HepG2 (cell line): ENCODE measurements around the gene ELOVL6. TPM values are rescaled to one million over a fixed set of nuclear protein-coding genes. Genes with fewer than 3 reads are reported as not detected.

ENCODE experiments used
- AGO2 ChIP-seq: fragments of 200-400 bp; formaldehyde crosslinking; optimal IDR thresholded peaks from 2 replicates; pipeline ENCODE3; 2017; ENCODE audit warnings: mild to moderate bottlenecking, low read depth, low read length, moderate library complexity
- BRF2 ChIP-seq: sonication (generic); formaldehyde crosslinking; IDR thresholded peaks from 2 replicates; pipeline ENCODE4 v1.8.1; 2022; ENCODE audit warnings: mild to moderate bottlenecking, missing genetic modification reagents
- KIAA2018 ChIP-seq: sonication (generic); formaldehyde crosslinking; IDR thresholded peaks from 2 replicates; pipeline ENCODE4 v1.5.0; 2020; ENCODE audit warnings: mild to moderate bottlenecking, missing genetic modification reagents, borderline replicate concordance
- PHF8 ChIP-seq: sonication (generic); formaldehyde crosslinking; IDR thresholded peaks from 2 replicates; pipeline ENCODE4 v1.5.0; 2020; ENCODE audit warnings: missing genetic modification reagents
- SAFB2 ChIP-seq: sonication (generic); formaldehyde crosslinking; IDR thresholded peaks from 2 replicates; pipeline ENCODE4 v1.5.1; 2020; ENCODE audit warnings: missing genetic modification reagents, low read depth, mild to moderate bottlenecking, borderline replicate concordance
- TAF15 ChIP-seq: fragments of 200-400 bp; formaldehyde crosslinking; IDR thresholded peaks from one replicate; pipeline ENCODE4 v1.6.1; 2018; ENCODE audit warnings: mild to moderate bottlenecking, low read depth, low read length; ENCODE audit not compliant: poor library complexity, severe bottlenecking
- ZNF263 ChIP-seq: sonication (generic); formaldehyde crosslinking; IDR thresholded peaks from 2 replicates; pipeline ENCODE4 v1.4.0; 2020; ENCODE audit warnings: missing genetic modification reagents
- ZNF598 ChIP-seq: sonication (generic); formaldehyde crosslinking; IDR thresholded peaks from 2 replicates; pipeline ENCODE4 v1.5.1; 2020; ENCODE audit warnings: mild to moderate bottlenecking, missing genetic modification reagents, borderline replicate concordance
- ZNF644 ChIP-seq: IDR thresholded peaks from 2 replicates; pipeline ENCODE4 v1.6.1; 2016; ENCODE audit warnings: low read depth
- ZNF674 ChIP-seq: sonication (generic); formaldehyde crosslinking; IDR thresholded peaks from 2 replicates; pipeline ENCODE4 v1.5.0; 2020; ENCODE audit warnings: low read depth, mild to moderate bottlenecking, missing genetic modification reagents
- ZNF737 ChIP-seq: sonication (generic); formaldehyde crosslinking; IDR thresholded peaks from 2 replicates; pipeline ENCODE4 v1.5.0; 2020; ENCODE audit warnings: missing genetic modification reagents, mild to moderate bottlenecking, borderline replicate concordance
- ZNF777 ChIP-seq: sonication (generic); formaldehyde crosslinking; IDR thresholded peaks from 2 replicates; pipeline ENCODE4 v1.4.0; 2020; ENCODE audit warnings: missing genetic modification reagents
- ZNF781 ChIP-seq: sonication (generic); formaldehyde crosslinking; IDR thresholded peaks from 2 replicates; pipeline ENCODE4 v1.5.1; 2020; ENCODE audit warnings: borderline replicate concordance, mild to moderate bottlenecking, missing genetic modification reagents; ENCODE audit errors: not compliant biosample characterization
- polyA plus RNA-seq, 8 experiments: library from polyadenylated mRNA; depleted of rRNA in 3 of 8; stranded (reverse) in 7 of 8; unstranded in 1 of 8; fragments of >200 nt; fragmentation: Illumina TruSeq in 4 of 8; extraction: Trizol in 4 of 8; gene quantifications; 2 replicates each; pipeline versions ENCODE4 v1.2.1 to v1.2.3, GENCODE V29; 2011 to 2016; ENCODE audit warnings: low read depth in 4 of 8, missing spikeins in 1 of 8, mixed read lengths in 1 of 8; ENCODE audit not compliant: insufficient read depth in 1 of 8
- total RNA-seq, 5 experiments: library from RNA; depleted of rRNA; stranded (reverse); fragments of >200 nt; fragmentation: Illumina TruSeq; extraction: Trizol; gene quantifications; 2 replicates each; pipeline ENCODE4 v1.2.3, GENCODE V29; 2016; ENCODE audit warnings: low read depth in 1 of 5
- TF ChIP-seq, protein P1 (sequence below), 2 experiments: fragments of 450-650 bp in 1 of 2; sonication (generic) in 1 of 2; formaldehyde crosslinking; IDR thresholded peaks; 2 replicates each; pipeline versions ENCODE4 v1.5.0 to v1.8.0; 2020 to 2022; ENCODE audit warnings: mild to moderate bottlenecking in 1 of 2, missing genetic modification reagents in 1 of 2
- TF ChIP-seq, protein P2 (sequence below): sonication (generic); formaldehyde crosslinking; IDR thresholded peaks from 2 replicates; pipeline ENCODE4 v1.4.0; 2020; ENCODE audit warnings: missing genetic modification reagents, mild to moderate bottlenecking, borderline replicate concordance

The ELOVL6 gene
- total and polyA plus RNA-seq, 2 of the 13 experiments (the other 11 are each of a cell fraction or from before 2014, with no cell fraction given), result 14.1 to 23.2 TPM

DNA sequence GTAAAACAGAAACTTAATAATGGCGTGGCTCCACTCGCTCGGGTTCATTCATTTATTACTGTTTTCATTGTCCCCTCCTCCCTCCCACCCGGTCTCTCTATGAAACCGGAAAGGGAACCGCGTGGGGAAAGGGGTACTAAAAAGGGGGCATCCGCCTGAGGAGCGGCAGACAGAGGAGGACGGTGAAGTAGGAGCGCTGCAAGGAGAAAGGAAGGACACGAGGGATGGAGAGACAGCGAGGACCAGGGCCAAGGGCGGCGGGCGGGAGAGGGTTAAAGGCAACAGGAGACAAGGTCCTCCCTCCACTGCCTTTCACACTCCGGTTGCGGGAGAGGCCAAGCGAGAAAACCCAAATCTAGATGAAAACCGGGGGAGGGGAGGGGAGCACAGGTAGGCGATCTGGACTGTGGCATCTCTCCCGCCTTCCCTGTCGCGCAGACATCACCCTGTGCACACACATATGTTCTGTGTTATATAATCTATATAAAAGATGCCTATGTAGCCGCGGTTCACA lies 829 bp downstream of the ELOVL6 start (continued):
- TF ChIP-seq AGO2, result no peak
- TF ChIP-seq ZNF263 (CRISPR knock-in tag), result peak; percentile 90
- no peak for TF ChIP-seq ZNF644
- no peak for TF ChIP-seq ZNF777 (CRISPR knock-in tag)
- TF ChIP-seq ZNF598 (CRISPR knock-in tag), result no peak
- TF ChIP-seq PHF8, result no peak
- TF ChIP-seq ZNF674, result no peak
- TF ChIP-seq, protein P1, sequence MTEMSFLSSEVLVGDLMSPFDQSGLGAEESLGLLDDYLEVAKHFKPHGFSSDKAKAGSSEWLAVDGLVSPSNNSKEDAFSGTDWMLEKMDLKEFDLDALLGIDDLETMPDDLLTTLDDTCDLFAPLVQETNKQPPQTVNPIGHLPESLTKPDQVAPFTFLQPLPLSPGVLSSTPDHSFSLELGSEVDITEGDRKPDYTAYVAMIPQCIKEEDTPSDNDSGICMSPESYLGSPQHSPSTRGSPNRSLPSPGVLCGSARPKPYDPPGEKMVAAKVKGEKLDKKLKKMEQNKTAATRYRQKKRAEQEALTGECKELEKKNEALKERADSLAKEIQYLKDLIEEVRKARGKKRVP (CRISPR knock-in tag; IDR thresholded peaks at IDR 0.05), result no peak
- TF ChIP-seq, protein P2, sequence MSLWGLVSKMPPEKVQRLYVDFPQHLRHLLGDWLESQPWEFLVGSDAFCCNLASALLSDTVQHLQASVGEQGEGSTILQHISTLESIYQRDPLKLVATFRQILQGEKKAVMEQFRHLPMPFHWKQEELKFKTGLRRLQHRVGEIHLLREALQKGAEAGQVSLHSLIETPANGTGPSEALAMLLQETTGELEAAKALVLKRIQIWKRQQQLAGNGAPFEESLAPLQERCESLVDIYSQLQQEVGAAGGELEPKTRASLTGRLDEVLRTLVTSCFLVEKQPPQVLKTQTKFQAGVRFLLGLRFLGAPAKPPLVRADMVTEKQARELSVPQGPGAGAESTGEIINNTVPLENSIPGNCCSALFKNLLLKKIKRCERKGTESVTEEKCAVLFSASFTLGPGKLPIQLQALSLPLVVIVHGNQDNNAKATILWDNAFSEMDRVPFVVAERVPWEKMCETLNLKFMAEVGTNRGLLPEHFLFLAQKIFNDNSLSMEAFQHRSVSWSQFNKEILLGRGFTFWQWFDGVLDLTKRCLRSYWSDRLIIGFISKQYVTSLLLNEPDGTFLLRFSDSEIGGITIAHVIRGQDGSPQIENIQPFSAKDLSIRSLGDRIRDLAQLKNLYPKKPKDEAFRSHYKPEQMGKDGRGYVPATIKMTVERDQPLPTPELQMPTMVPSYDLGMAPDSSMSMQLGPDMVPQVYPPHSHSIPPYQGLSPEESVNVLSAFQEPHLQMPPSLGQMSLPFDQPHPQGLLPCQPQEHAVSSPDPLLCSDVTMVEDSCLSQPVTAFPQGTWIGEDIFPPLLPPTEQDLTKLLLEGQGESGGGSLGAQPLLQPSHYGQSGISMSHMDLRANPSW, result no peak
- no peak for TF ChIP-seq KIAA2018 (CRISPR knock-in tag)
- TF ChIP-seq ZNF781, result no peak
- TF ChIP-seq TAF15, result no peak
- no peak for TF ChIP-seq BRF2 (CRISPR knock-in tag)
- TF ChIP-seq SAFB2 (CRISPR knock-in tag), result no peak
- peak; percentile 23; the same call in 1 of the 2 replicates for TF ChIP-seq ZNF737 (CRISPR knock-in tag)
